Mesodermal cell (in vitro differentiated cells): ENCODE data around the gene LARP4. TPM values are rescaled to one million over a fixed set of nuclear protein-coding genes. Genes with fewer than 3 reads are reported as not detected.
"Not testable (repeated sequence)": the region's sequence is repeated elsewhere in the genome, so short reads cannot be mapped to it uniquely, and the experiment has no call there.

Source experiments
- H3K27ac ChIP-seq: 2 replicates; pipeline ENCODE4 v1.7.0; 2013; ENCODE audit warnings: mild to moderate bottlenecking, low read depth, low read length, moderate library complexity; ENCODE audit not compliant: severe bottlenecking
- H3K36me3 ChIP-seq: 2 replicates; pipeline ENCODE4 v1.7.1; 2013; ENCODE audit warnings: mild to moderate bottlenecking, low read length, moderate library complexity; ENCODE audit not compliant: control insufficient read depth, insufficient read depth
- H3K4me1 ChIP-seq: one replicate; pipeline ENCODE4 v1.7.1; 2013; ENCODE audit warnings: mild to moderate bottlenecking, low read length; ENCODE audit not compliant: insufficient read depth, control insufficient read depth, poor library complexity, severe bottlenecking
- H3K4me3 ChIP-seq: 2 replicates; pipeline ENCODE4 v1.7.0; 2013; ENCODE audit warnings: low read length, control low read depth, mild to moderate bottlenecking; ENCODE audit not compliant: insufficient read depth, poor library complexity, severe bottlenecking; ENCODE audit errors: extremely low read depth
- H3K9me3 ChIP-seq: 2 replicates; pipeline ENCODE4 v1.7.1; 2013; ENCODE audit warnings: mild to moderate bottlenecking, low read length, moderate library complexity; ENCODE audit not compliant: control insufficient read depth
- WGBS, 2 experiments: methylation state at CpG; one replicate each; pipeline ENCODE4 v1.1.5; 2013; ENCODE audit warnings: missing lambda C conversion rate in 2 of 2; ENCODE audit not compliant: insufficient coverage in 2 of 2; 5-methylcytosine and 5-hydroxymethylcytosine counted together
- polyA plus RNA-seq, 2 experiments: library from polyadenylated mRNA; stranded (reverse); fragments of 50-300 nt; gene quantifications; one replicate each; pipeline ENCODE4 v1.2.3, GENCODE V29; 2013

The LARP4 gene
- 23.0 TPM for polyA plus RNA-seq (2013, experiment 1 of 2)
- 25.1 TPM for polyA plus RNA-seq (2013, experiment 2 of 2)

- 0% methylated on average over 38 to 42 of the region's 54 CpGs for WGBS, 2 experiments
- Histone ChIP-seq H3K4me1 (peaks cover 8% of the 10 kb centered on the region), H3K9me3 (no peaks in the 10 kb centered on the region)
Measured at GRCh38 chr12:50400638-50401499, at the start of gene LARP4. Gene LARP4 (plus strand): TSS chr12:50400885. CDS start chr12:50401011, 126 bp downstream.

GRCh38 chr12:50351120-50352043 lies 49.3 kb upstream of the LARP4 start:
- Histone ChIP-seq H3K4me1 (peaks cover 4% of the 10 kb centered on the region), H3K36me3 (no peaks in the 10 kb centered on the region), H3K9me3 (no peaks in the 10 kb centered on the region), H3K27ac (no peak overlapping the region), H3K4me3 (no peak overlapping the region)
- WGBS, 2 experiments: 93 to 98% methylated on average over 8 to 9 of the region's 11 CpGs

More at GRCh38 chr12:50400638-50401499, at the start of gene LARP4:
- peak within 1 kb of the TSS; percentile 98 for H3K4me3 ChIP-seq
- peak within 1 kb of the TSS; percentile 94 for H3K27ac ChIP-seq
- H3K36me3 ChIP-seq: no peaks in the 10 kb centered on the region

- H3K27ac ChIP-seq: no peak overlapping the region
- H3K9me3 ChIP-seq: no peaks in the 10 kb centered on the region
- no peaks in the 10 kb centered on the region for H3K36me3 ChIP-seq
- H3K4me3 ChIP-seq: no peak overlapping the region
- peaks cover 4% of the 10 kb centered on the region for H3K4me1 ChIP-seq
- WGBS, 2 experiments: 94 to 100% methylated on average over 1 to 2 of the region's 3 CpGs
Measured at GRCh38 chr12:50353404-50353803, 47.3 kb upstream of the LARP4 start.

GRCh38 chr12:50353869-50354593 lies 46.7 kb upstream of the LARP4 start:
- Histone ChIP-seq H3K9me3 (no peaks in the 10 kb centered on the region), H3K27ac (no peak overlapping the region), H3K4me3 (no peak overlapping the region), H3K4me1 (peaks cover 4% of the 10 kb centered on the region), H3K36me3 (no peaks in the 10 kb centered on the region)
- 76 to 86% methylated on average over 3 of the region's 3 CpGs for WGBS, 2 experiments

GRCh38 chr12:50354908-50355307 lies 45.8 kb upstream of the LARP4 start:
- Histone ChIP-seq H3K36me3 (no peaks in the 10 kb centered on the region), H3K9me3 (no peaks in the 10 kb centered on the region), H3K4me1 (peaks cover 4% of the 10 kb centered on the region), H3K4me3 (no peak overlapping the region), H3K27ac (no peak overlapping the region)
- no CpG with 5 or more reads among the region's 2 CpGs for WGBS, 2 experiments

- WGBS, 2 experiments: 100% methylated on average over 1 to 2 of the region's 4 CpGs
- Histone ChIP-seq H3K9me3 (no peaks in the 10 kb centered on the region), H3K27ac (no peak overlapping the region), H3K36me3 (no peaks in the 10 kb centered on the region), H3K4me1 (peaks cover 4% of the 10 kb centered on the region), H3K4me3 (no peak overlapping the region)
Measured at GRCh38 chr12:50355365-50355764, 45.3 kb upstream of the LARP4 start.

- H3K27ac ChIP-seq: no peak overlapping the region
- H3K4me1 ChIP-seq: no peaks in the 10 kb centered on the region
- H3K9me3 ChIP-seq: no peaks in the 10 kb centered on the region
- 95% methylated on average over 3 to 4 of the region's 4 CpGs for WGBS, 2 experiments
- H3K36me3 ChIP-seq: no peaks in the 10 kb centered on the region
- H3K4me3 ChIP-seq: no peak overlapping the region
Measured at GRCh38 chr12:50362671-50363070, 38.0 kb upstream of the LARP4 start.

- Histone ChIP-seq H3K4me3 (no peak overlapping the region), H3K27ac (no peak overlapping the region), H3K36me3 (no peaks in the 10 kb centered on the region), H3K9me3 (no peaks in the 10 kb centered on the region), H3K4me1 (no peaks in the 10 kb centered on the region)
- WGBS, 2 experiments: 67 to 89% methylated on average over 1 to 4 of the region's 5 CpGs
Measured at GRCh38 chr12:50363141-50363540, 37.5 kb upstream of the LARP4 start.

- Histone ChIP-seq H3K9me3 (no peaks in the 10 kb centered on the region), H3K27ac (no peak overlapping the region), H3K36me3 (no peaks in the 10 kb centered on the region), H3K4me3 (no peak overlapping the region), H3K4me1 (no peaks in the 10 kb centered on the region)
- WGBS, 2 experiments: 89 to 98% methylated on average over 5 to 7 of the region's 9 CpGs
Measured at GRCh38 chr12:50365709-50366406, 34.8 kb upstream of the LARP4 start.

- 89% methylated on average over 3 of the region's 7 CpGs; no CpG with 5 or more reads in 1 of the 2 experiments for WGBS, 2 experiments
- not testable (repeated sequence) for H3K27ac ChIP-seq, H3K4me3 ChIP-seq, H3K4me1 ChIP-seq, H3K9me3 ChIP-seq, H3K36me3 ChIP-seq
Measured at GRCh38 chr12:50370672-50371071, 30.0 kb upstream of the LARP4 start.
